ENCODE results near the gene BTBD9.

- TF ChIP-seq, protein P1, sequence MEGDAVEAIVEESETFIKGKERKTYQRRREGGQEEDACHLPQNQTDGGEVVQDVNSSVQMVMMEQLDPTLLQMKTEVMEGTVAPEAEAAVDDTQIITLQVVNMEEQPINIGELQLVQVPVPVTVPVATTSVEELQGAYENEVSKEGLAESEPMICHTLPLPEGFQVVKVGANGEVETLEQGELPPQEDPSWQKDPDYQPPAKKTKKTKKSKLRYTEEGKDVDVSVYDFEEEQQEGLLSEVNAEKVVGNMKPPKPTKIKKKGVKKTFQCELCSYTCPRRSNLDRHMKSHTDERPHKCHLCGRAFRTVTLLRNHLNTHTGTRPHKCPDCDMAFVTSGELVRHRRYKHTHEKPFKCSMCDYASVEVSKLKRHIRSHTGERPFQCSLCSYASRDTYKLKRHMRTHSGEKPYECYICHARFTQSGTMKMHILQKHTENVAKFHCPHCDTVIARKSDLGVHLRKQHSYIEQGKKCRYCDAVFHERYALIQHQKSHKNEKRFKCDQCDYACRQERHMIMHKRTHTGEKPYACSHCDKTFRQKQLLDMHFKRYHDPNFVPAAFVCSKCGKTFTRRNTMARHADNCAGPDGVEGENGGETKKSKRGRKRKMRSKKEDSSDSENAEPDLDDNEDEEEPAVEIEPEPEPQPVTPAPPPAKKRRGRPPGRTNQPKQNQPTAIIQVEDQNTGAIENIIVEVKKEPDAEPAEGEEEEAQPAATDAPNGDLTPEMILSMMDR (IDR thresholded peaks at IDR 0.05) = no peak
- TF ChIP-seq POLR2AphosphoS5 (IDR thresholded peaks at IDR 0.05) (no peak), POLR2A (IDR thresholded peaks at IDR 0.05) (no peak)
Observed at GRCh38 chr6:38173909-38174308, 465.8 kb downstream of the BTBD9 start.
